ENCODE data around the gene MYH7B.

DNA sequence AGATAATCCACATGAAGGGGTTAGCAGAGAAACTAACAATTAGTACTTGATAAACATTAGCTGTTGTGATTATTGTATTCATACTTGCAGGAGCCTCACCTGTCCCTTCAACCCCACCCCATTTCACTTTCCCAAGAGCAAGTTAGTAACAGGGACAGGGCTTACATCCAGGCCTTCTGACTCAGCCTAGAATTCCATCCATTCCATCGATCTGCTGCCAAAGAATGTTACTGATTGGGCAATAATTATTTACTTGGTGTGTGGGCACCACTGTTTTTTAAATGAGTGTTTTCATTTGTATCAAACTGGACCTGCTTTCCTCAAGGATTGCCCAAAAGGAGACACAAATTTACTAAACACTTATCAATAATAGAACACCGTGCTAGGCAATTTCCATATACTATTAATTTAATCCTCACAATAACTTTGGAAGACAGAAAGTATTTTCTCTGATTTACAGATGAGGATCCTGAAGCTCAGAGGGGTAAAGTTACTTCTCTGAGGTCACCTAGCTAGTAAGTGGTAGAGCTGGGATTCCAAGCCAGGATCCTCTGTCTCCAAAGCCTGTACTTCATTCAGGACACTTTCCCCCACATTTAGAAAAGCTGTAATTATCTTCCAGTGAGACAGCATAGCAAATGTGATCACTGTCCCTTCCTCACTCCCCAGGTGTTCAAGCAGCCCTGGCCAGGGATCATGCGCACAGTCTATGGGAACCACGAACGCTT is 32.9 kb upstream of the MYH7B start:
- no peak for TF ChIP-seq FOXM1 (IDR thresholded peaks at IDR 0.05; ENCODE audit: borderline replicate concordance)
- no peak for TF ChIP-seq SUZ12 (IDR thresholded peaks at IDR 0.05)
- TF ChIP-seq SP1 (IDR thresholded peaks at IDR 0.05), result no peak
- TF ChIP-seq FOXA1 (IDR thresholded peaks at IDR 0.05), result no peak
- no peak for TF ChIP-seq FOXK2 (IDR thresholded peaks at IDR 0.05)
- no peak for TF ChIP-seq ELF4 (IDR thresholded peaks at IDR 0.05)
- no peak for TF ChIP-seq BHLHE40 (IDR thresholded peaks at IDR 0.05; ENCODE audit: borderline replicate concordance)
